HG02973 (cell line): ENCODE results near the gene METTL15.
"Not testable (repeated sequence)": the region's sequence is repeated elsewhere in the genome, so short reads cannot be mapped to it uniquely, and the experiment has no call there.

Source experiments
- ATAC-seq: cut with Tn5 transposase; IDR thresholded peaks from one replicate; pipeline ENCODE4 v1.9.1; 2021; ENCODE audit warnings: moderate library complexity; ENCODE audit not compliant: unreplicated experiment

METTL15 gene

GRCh38 chr11:28107750-28108618 is at the start of gene METTL15, which contains the start of gene KIF18A:
Gene METTL15, plus strand, starts transcription at chr11:28108388. Its CDS starts 4,947 bp downstream, at chr11:28113335.
Gene KIF18A, minus strand, starts transcription at chr11:28108156. Its CDS starts 10,209 bp downstream, at chr11:28097947.
- peak; percentile 92 for ATAC-seq

- no peak for ATAC-seq
These were observed 36.9 kb upstream of the METTL15 start for GRCh38 chr11:28071305-28071704.

GRCh38 chr11:28072321-28072720 is 35.9 kb upstream of the METTL15 start:
- no peak for ATAC-seq

- ATAC-seq: no peak
These were observed 30.7 kb upstream of the METTL15 start for GRCh38 chr11:28077521-28077920.

- no peak for ATAC-seq
These were observed 25.1 kb upstream of the METTL15 start for GRCh38 chr11:28083118-28083517.

- no peak for ATAC-seq
These were observed 21.6 kb upstream of the METTL15 start for GRCh38 chr11:28086569-28086968.

- ATAC-seq: not testable (repeated sequence)
These were observed 21.0 kb upstream of the METTL15 start for GRCh38 chr11:28087192-28087591.

- not testable (repeated sequence) for ATAC-seq
These were observed 20.5 kb upstream of the METTL15 start for GRCh38 chr11:28087693-28088092.

- no peak for ATAC-seq
These were observed 18.8 kb upstream of the METTL15 start for GRCh38 chr11:28089378-28089777.

GRCh38 chr11:28090052-28090749 is 18.0 kb upstream of the METTL15 start:
- no peak for ATAC-seq

- no peak for ATAC-seq
These were observed 15.4 kb upstream of the METTL15 start for GRCh38 chr11:28092786-28093185.

GRCh38 chr11:28098257-28098656 is 9.9 kb upstream of the METTL15 start:
- ATAC-seq: no peak

- no peak for ATAC-seq
These were observed 8.5 kb upstream of the METTL15 start for GRCh38 chr11:28099715-28100114.

GRCh38 chr11:28100665-28101064 is 7.5 kb upstream of the METTL15 start:
- no peak for ATAC-seq

GRCh38 chr11:28102300-28102699 is 5.9 kb upstream of the METTL15 start:
- not testable (repeated sequence) for ATAC-seq

- ATAC-seq: no peak
These were observed 3.8 kb upstream of the METTL15 start for GRCh38 chr11:28104425-28104824.

- ATAC-seq: no peak
These were observed 3.2 kb upstream of the METTL15 start for GRCh38 chr11:28104984-28105383.

GRCh38 chr11:28105869-28106268 is 2.3 kb upstream of the METTL15 start:
- no peak for ATAC-seq

- ATAC-seq: no peak
These were observed 1.7 kb upstream of the METTL15 start for GRCh38 chr11:28106353-28107043.

- peak; percentile 2 for ATAC-seq
These were observed 918 bp upstream of the METTL15 start for GRCh38 chr11:28107191-28107749.

- ATAC-seq: no peak
These were observed 770 bp downstream of the METTL15 start for GRCh38 chr11:28108958-28109357.
